ENCODE data around the gene SIAH1. TPM values are rescaled to one million over a fixed set of nuclear protein-coding genes. Genes with fewer than 3 reads are reported as not detected.
"Not testable (repeated sequence)": the region's sequence is repeated elsewhere in the genome, so short reads cannot be mapped to it uniquely, and the experiment has no call there.

Gene SIAH1
- total RNA-seq, 1 donor from 2014 or later = 14.3 TPM

DNA sequence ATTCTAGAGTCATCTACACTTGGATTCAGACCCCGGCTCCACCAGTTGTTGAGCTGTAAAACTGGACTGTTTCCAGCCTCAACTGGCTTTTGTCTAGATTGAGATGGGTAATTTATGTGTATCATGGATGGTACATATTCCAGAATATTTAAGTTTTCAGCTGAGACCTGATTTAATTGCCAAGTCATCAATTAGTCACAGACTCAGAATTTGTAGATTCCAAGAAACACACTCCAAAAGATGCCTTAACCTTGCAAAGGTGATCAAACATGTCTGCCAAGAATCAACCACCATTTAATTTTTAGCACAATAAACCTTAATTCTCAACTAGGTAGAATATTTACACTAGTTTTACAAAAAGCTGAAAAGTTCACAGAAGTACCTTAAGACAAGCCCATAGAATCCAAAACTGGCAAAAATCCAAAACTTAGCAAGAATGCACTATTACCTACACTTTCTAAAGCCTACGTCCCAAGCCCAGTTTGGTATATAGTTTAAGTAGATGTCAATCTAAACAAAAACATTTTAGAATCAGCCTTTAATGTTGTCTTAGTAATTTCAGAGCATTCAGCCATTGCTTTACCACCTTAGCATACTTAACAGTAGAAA, 17.7 kb downstream of the SIAH1 start:
- intact Hi-C loops (cut with micrococcal nuclease) = loop anchor here (5.0 to 10.0 kb wide), 4 partner anchors 190 to 1395 kb away; partner anchors contain the start of genes DNAJA2, ITFG1, NETO2 and PHKB

DNA sequence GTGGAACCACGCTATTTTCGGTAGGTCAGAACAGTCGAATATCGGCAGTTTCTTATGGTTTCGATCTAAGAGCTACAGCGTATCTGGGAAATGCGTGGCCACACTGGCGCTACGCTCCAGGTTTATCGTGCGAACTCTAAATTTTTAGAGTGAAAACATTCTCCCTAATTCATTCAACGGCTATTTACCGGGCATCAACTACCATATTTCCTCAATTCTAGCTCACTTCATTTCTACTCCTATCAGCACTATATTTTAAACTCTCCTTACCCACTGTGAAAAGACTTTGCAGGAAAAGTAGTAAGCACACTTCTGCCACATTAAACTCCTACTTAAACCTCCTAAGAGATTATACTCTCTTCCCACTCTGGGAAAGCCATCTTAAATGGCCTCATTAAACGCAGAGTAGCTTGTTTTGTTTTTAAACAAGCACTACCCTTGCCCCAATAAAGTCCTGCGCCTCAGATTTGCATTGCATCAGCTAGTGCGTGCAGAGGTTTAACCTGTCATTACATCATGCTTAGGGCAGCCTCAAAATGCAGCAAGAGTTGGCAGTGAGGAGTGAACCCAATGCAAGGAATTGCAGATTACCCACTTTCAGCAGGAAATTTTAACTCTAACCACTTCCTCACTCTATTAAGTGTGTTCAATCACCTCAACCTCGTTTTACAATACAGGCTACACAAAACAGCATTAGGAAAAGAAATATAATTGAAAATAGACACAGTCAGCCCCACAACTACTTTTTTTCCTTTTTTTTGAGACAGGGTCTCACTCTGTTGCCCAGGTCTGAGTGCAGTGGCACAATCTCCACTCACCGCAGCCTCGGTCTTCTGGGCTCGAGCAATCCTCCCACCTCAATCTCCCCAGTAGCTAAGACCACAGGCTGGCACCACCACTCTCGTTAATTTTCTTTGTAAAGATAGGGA, 18.8 kb downstream of the SIAH1 start:
- intact Hi-C loops (cut with micrococcal nuclease) = loop anchor here (1.0 to 10.0 kb wide), 12 partner anchors 13 to 1394 kb away; partner anchors contain the start of genes DNAJA2, ITFG1, LONP2 and NETO2

DNA sequence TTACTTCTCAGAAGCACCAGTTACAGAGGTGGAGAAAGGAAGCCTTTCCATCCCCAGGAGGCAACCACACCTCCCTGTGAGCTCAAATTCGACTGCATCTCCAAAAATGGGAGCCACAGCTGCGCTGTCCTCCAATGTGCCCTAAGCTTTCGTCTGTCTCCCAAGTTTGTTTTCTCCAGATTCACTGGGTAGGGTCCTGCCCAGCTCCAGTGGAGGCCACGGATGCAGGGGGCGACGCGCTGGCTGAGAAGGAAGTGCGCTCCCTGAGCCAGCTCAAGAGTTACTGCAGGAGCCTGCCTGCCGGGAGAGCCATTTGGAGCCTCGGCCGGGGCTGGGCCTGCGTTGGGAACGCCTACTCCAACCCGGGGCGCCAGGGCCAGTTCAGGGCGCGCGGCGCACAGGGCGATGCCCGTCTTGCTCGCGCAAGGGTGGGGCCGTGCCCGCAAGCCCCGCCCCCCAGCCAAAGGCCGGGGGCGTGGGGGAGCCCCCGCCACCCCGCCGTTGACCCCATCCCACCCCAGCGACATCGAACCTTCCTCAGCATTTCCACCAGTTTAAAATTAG, 19.5 kb downstream of the SIAH1 start:
- intact Hi-C loops (cut with micrococcal nuclease) = loop anchor here (1.0 to 10.0 kb wide), 13 partner anchors 12 to 1676 kb away; partner anchors contain the start of genes DNAJA2, ITFG1, LONP2 and NETO2

DNA sequence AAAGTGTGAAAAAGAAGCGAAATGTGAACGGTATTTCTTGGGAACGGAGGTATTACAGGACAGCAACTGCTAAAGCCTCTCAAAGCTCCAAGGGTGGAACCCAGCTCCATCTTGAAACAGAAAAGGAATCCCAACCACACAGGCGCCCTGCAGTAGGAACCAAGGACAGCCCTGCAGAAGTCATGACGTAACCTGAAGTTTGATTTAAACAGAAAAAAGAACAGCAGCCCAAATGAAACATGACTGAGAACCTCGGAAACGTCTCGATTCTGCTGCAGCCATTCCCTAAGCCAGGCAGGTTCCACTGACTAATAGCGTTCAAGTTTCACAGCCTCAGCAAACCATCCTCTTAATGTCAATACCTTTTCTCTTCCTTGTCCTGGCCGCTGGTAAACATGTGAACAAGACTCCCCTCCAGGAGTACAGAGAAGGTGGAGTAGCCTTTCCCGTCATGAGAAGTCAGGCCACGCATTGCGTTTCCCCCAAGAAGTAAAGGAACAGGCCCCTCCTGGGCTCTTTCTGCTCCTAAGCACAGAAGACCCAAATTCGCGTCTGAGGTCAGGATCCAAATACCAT, 20.1 kb downstream of the SIAH1 start:
- intact Hi-C loops (cut with micrococcal nuclease) = loop anchor here (1.0 to 10.0 kb wide), 5 partner anchors 192 to 1676 kb away; partner anchors contain the start of genes DNAJA2, ITFG1, NETO2 and ORC6

DNA sequence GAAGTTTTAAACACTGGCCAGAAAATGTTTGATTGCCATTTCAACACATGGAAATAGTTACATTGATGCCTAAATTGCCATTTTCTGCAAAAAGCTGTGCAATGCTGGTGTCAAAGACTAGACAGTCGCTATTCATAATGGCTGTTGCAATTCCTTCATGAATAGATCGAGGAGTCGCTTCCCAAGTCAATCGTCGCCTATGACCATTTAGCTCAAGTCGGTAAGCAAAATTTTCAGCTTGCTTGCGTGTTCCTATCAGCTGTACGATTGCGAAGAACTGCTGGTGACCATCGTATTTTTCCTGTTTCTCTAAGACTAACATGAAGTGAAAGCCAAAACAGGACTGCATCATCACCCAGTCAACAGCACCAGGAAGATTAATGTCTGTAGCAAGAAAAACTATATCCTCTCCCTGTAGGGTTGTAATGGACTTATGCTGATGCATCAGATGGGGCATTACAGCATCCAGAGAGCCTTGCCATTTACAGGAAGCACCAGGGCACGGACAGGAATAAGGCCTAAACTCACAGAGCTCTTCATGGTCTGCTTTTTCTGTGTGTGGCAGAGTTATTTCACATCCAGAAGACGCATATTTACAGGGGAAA, 23.6 kb downstream of the SIAH1 start:
- intact Hi-C loops (cut with micrococcal nuclease) = loop anchor here (10.0 kb wide), 1 partner anchor 1217 kb away; the partner anchor contains the start of gene NETO2

DNA sequence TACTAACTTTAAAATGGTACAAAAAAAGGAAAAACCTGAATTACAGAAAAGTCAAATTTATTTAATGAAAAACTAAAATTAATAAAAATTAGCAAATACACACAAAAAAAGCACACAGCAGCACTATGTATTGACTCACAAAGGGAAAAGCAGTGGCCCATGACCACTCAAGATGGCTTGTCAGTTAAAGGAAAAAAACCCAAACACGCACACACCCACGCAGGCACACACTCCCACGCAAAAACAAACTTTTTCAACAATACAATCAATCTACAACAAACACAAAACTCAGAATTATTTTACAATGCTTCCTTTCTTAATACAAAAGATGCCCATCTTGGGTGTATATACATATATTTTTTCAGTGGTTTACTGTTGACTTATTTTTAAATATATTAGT, 24.2 kb downstream of the SIAH1 start:
- intact Hi-C loops (cut with micrococcal nuclease) = loop anchor here (10.0 kb wide), 1 partner anchor 1216 kb away; the partner anchor contains the start of gene NETO2

DNA sequence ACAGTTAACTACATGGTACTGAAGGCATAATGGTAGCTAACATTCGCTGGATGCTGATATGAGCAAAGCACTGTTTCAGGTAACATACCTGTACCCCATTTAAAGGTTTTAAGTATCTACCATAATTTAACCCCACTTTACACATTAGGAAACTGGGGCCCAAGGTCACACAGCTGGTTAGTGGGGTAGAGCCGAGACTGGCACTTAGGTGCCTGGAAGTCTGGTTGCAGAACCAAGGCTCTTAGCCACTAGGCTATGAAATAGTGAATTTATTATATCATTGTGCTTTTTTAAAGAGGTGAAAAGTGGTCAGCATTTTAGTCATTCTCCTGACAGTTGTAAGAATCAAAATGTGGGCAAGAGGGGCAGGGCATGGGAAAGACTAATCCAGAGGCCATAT, 25.2 kb downstream of the SIAH1 start:
- intact Hi-C loops (cut with micrococcal nuclease) = loop anchor here (10.0 kb wide), 1 partner anchor 1215 kb away; the partner anchor contains the start of gene NETO2

DNA sequence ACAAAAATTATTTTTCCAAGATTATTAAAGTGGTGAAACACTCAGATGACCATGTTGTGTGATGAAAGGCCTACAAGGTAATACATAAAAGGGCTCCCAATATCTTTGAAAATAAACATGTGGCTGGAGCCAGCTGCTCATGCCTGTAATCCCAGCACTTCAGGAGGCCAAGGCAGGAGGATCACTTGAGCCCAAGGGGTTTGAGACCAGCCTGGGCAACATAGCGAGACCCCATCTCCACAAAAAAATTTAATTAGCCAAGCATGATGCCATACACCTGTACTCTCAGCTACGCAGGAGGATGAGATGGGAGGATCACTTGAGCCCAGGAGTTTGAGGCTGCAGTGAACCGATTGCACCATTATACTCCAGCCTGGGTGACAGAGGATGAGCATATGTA, 26.8 kb downstream of the SIAH1 start:
- intact Hi-C loops (cut with micrococcal nuclease) = no loop called here

DNA sequence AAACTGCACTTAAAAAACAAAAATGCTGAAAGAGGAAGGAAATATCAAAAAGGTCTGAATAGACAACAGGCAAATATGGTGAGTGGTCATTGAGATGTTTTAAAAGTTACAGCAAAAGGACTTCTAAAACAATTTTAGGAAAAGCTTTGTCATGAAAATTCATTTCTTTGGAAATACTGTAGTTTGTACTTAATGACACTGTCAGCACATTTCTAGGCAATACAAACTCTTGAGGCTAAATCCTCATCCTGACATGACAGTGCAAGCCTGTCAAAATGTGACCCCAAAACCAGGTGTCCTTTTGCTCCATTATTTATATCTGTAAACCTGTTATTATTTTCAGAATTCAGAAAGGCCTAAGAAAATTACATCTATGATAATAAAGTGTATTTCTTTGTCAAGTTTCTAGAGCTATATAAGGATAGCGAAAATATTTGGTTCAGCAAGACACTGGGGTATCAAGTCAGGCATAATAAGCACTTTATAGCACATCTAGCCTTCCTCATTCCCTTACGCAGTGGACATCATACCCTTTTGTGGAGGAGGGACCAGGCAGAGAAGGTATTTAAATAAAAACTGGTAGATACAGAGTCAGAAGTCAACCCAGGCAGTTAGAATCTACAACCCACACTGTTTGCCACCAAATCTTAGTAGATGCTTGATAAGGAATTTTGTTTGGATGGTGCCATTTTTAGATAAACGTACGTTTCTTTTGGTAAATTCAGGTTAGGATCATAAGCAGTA, 28.4 kb downstream of the SIAH1 start:
- intact Hi-C loops (cut with micrococcal nuclease) = no loop called here

DNA sequence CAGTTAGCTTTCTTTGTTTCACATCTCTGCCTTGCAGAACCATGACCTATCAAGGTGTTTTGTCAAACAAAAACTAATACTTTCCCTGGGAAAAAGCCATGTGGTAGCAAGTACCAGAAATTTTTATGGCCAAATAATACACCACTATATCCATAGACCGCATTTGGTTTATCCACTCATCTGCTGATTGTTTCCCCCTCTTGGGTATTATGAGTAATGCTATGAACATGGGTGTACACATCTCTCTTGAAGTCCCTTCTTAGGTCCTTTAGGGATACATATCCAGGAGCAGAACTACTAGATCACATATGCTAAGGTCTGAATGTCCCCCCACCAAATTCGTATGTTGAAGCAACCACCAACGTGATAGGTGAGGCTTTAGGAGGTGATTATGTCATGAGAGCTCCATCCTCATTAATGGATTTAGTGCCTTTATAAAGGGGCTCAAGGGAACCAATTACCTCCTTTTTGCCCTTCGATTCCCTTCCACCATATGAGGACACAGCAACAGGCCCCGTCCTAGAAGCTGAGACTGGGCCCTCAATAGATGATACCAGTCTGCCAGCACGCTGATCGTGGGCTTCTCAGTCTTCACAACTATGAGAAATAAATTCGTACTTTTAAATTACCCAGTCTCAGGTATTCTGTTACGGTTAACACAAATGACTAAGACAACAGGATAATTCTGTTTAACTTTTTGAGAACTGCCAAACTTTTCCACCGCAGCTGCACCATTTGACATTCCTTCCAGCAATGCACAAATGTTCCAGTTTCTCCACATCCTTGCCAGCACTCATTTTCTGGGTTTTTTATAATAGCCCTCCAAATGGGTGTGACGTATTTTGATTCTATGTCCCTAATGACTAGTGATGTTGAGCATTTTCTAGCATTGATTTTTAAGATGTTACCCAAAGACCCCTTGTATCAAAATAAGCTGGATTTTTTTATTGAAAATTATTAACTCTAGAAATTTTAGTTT, 30.0 kb downstream of the SIAH1 start:
- intact Hi-C loops (cut with micrococcal nuclease) = no loop called here

DNA sequence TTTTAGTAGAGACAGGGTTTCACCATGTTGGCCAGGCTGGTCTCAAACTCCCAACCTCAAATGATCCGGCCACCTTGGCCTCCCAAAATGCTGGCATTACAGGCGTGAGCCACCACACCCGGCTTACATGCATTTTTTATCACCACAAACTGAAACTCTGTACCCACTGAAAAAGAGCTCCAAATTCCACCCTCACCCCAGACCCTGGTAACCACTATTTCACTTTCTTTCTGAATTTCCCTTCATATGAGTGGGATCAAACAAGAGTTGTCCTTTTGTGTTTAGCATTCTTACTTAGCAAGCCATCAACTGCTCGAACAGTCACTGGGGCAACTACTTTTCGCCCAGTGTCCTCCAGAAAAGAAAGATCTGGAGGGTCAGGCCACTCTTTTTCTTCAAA, 30.8 kb downstream of the SIAH1 start:
- intact Hi-C loops (cut with micrococcal nuclease) = not testable (repeated sequence)

DNA sequence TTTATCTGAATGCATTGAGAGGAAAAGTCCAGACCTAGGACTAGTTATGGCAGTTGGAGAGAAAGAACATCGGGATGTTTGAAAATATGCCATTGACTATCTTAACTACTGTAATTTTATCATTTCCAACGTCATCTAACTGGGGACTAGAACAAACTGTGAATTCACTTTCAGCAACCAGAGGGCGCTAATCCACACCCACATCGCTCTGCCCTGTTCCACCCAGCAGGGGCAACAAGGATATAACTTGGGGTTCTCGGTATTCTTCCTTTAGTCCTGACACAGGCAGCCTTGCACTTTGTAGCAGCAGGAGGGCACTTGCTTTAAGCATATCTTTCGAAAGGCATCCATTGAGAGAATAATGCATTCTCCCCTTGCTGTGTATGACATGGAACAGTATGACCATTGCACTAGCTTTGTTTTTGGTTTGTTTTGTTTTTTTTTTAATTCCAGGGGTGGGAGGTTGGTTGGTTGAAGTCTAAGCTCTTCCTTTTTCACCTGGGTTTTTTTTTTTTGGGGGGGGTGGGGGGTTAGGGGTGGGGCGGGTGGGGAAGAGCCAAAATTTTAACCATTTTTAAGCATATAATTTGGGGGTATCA, 31.5 kb downstream of the SIAH1 start:
- intact Hi-C loops (cut with micrococcal nuclease) = loop anchor here (1.0 kb wide), 7 partner anchors 13 to 277 kb away; partner anchors contain the start of gene SIAH1

DNA sequence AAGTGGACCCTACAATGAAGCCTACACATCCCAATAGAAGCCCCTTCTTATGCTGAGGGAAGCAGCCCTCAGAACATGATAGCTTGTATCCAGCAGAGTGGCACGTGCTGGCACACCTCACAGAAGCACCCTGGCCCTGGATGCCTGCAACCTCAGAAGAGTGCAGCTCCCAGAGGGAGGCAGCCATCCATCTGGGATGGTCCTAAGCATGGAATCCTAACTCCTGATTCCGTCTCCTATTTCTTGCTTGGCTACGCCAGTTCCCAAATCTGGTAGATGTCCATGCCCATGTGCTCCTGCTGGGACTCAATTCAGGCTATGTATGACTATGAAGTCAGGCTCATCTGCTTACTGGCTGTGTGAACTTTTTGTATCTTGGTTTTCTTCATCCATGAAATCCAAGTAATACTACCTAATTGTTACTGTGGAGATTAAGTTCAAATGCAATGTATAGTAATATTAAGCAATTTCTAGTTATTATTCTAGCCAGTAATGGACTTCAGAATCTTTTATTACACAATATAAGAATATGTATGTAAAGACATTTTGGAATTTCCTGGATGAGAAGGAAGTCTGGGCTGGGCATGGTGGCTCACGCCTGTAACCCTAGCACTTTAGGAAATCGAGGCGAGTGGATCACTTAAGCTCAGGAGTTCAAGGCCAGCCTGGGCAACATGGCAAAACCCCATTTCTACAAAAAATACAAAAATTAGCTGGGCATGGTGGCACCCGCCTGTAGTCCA, 32.4 kb downstream of the SIAH1 start:
- intact Hi-C loops (cut with micrococcal nuclease) = loop anchor here (1.0 kb wide), 7 partner anchors 13 to 277 kb away; partner anchors contain the start of gene SIAH1

DNA sequence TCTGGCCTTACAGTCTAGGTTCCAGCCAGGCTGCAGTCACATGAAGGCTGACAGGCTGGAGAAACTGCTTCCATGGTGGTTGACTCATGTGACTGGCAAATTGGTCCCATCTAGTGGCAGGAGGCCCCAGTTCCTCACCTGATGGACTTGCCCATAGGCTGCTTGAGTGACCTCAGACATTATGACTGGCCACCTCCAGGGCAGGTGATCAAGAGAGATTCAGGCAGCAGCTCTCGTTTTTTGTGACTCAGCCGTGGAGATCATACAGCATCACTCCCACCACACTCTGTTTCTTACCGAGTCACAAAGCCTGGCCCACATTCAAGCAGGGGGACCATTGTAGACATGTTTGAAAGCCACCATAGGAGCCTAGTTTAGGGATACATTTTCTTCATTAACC, 34.5 kb downstream of the SIAH1 start:
- intact Hi-C loops (cut with micrococcal nuclease) = no loop called here

DNA sequence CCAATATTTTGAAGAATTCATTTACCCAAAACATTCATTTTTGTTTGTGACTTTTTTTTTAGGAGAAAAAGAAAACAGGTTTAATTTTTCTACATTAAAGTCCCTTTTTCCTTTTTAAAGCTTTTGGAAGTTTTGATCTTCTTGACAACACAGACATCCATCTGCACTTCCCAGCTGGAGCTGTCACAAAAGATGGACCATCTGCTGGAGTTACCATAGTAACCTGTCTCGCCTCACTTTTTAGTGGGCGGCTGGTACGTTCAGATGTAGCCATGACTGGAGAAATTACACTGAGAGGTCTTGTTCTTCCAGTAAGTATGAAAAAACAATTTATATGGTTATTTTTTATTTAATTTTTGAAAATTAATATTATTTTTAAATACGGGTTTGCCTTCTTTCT, 37.2 kb downstream of the SIAH1 start:
- intact Hi-C loops (cut with micrococcal nuclease) = no loop called here

DNA sequence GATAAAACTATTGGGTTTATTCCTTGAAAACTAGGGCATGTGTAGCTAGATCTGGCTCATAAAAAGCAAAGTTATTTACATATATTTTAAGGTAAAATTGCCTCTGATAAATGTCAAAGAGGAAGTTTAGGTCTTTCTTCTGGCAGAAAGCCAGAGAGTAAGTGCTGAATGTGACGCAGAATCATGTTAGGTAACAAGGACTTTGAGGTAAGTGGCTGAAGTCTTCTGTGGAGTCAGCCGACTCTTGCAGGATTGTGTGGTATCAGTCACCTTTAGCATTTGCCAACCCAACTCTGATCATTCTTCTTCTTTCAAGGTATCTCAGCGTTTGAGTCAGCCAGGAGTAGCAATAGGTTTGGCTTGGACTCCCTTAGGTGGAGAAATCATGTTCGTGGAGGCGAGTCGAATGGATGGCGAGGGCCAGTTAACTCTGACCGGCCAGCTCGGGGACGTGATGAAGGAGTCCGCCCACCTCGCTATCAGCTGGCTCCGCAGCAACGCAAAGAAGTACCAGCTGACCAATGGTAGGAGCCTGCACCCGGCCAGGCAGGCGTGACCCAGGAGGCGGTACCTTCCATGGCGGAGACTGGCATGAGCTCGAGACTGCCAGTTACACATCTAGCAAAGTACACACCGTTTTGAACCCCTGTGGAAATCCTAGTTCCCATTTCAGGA, 37.9 kb downstream of the SIAH1 start:
- intact Hi-C loops (cut with micrococcal nuclease) = no loop called here

DNA sequence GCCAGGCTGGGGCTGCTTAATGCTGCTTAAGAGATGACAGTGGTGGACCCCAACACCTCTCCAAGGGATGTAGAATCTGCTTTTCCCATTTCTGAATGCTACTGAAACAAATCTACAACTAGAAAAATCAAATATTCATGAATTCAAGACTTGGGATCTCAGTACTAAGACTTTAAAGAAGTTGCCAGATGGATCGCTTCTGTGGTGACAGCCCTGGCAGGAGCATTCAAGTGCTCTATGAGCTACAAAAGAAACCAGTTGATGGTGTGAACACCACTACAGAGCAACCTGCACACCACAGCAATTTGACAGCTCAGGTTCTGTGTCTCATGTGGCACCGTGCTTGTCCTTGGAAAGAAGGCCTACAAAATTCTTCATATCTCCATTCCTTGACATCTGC, 42.6 kb downstream of the SIAH1 start:
- intact Hi-C loops (cut with micrococcal nuclease) = no loop called here
